OCI-LY1 (cell line): ENCODE measurements around the gene GCSH.

Source experiments
- CTCF ChIP-seq: fragments of 200-600 bp; sonication (generic), shearing (Covaris generic); IDR thresholded peaks from 2 replicates; pipeline ENCODE4 v1.5.1; 2017; ENCODE audit warnings: mild to moderate bottlenecking, antibody characterized with exemption, low read length, moderate library complexity, mixed read lengths
- EZH2 ChIP-seq: fragments of 200-600 bp; sonication (generic), shearing (Covaris generic); IDR thresholded peaks from 2 replicates; pipeline ENCODE4 v1.8.0; 2017; ENCODE audit warnings: borderline replicate concordance, mixed run types, mild to moderate bottlenecking, antibody characterized with exemption, low read length, moderate library complexity, mixed read lengths

- TF ChIP-seq CTCF (no peak), EZH2 (no peak)
Measured at GRCh38 chr16:81073560-81074330, 22.4 kb downstream of the GCSH start.
